H9 (cell line): Measurements from ENCODE around the gene LRMDA. TPM values are rescaled to one million over a fixed set of nuclear protein-coding genes. Genes with fewer than 3 reads are reported as not detected.

Source experiments
- DNase-seq: peaks from one replicate; pipeline ENCODE4 v3.0.0-alpha.2; 2017
- H2AFZ ChIP-seq: one replicate; pipeline ENCODE4 v1.6.1; 2013; ENCODE audit warnings: mild to moderate bottlenecking, low read length, control low read depth, moderate library complexity
- H2AK5ac ChIP-seq: 2 replicates; pipeline ENCODE4 v1.6.1; 2013; ENCODE audit warnings: low read length, control low read depth, mixed read lengths; ENCODE audit not compliant: insufficient read length
- H2BK120ac ChIP-seq: one replicate; pipeline ENCODE4 v1.6.1; 2013; ENCODE audit warnings: low read depth, mild to moderate bottlenecking, low read length, control low read depth, inconsistent platforms; ENCODE audit not compliant: poor library complexity, severe bottlenecking
- H2BK12ac ChIP-seq: 2 replicates; pipeline ENCODE4 v1.6.1; 2013; ENCODE audit warnings: low read length, control low read depth, mixed read lengths, low read depth; ENCODE audit not compliant: insufficient read length
- H2BK15ac ChIP-seq: 2 replicates; pipeline ENCODE4 v1.6.1; 2013; ENCODE audit warnings: low read depth, low read length, control low read depth
- H2BK20ac ChIP-seq: one replicate; pipeline ENCODE4 v1.6.1; 2013; ENCODE audit warnings: low read depth, mild to moderate bottlenecking, low read length, control low read depth, inconsistent platforms; ENCODE audit not compliant: poor library complexity, severe bottlenecking
- H2BK5ac ChIP-seq: 2 replicates; pipeline ENCODE4 v1.6.1; 2013; ENCODE audit warnings: low read length, control low read depth, mixed read lengths; ENCODE audit not compliant: insufficient read length
- H3K14ac ChIP-seq: 2 replicates; pipeline ENCODE4 v1.6.1; 2013; ENCODE audit warnings: low read length, control low read depth; ENCODE audit not compliant: insufficient read depth
- H3K18ac ChIP-seq: 2 replicates; pipeline ENCODE4 v1.6.1; 2013; ENCODE audit warnings: low read depth, mild to moderate bottlenecking, mixed read lengths, low read length, control low read depth; ENCODE audit not compliant: insufficient read length
- H3K23ac ChIP-seq: 2 replicates; pipeline ENCODE4 v1.6.1; 2013; ENCODE audit warnings: low read length, control low read depth, mixed read lengths, low read depth; ENCODE audit not compliant: insufficient read length
- H3K23me2 ChIP-seq: 2 replicates; pipeline ENCODE4 v1.6.1; 2013; ENCODE audit warnings: low read depth, mild to moderate bottlenecking, mixed read lengths, low read length, control low read depth; ENCODE audit not compliant: insufficient read length, poor library complexity, severe bottlenecking
- H3K27ac ChIP-seq: 2 replicates; pipeline ENCODE4 v1.5.1; 2013; ENCODE audit warnings: low read length, control low read depth, mixed read lengths, low read depth; ENCODE audit not compliant: insufficient read length
- H3K27me3 ChIP-seq: 2 replicates; pipeline ENCODE4 v1.6.1; 2013; ENCODE audit warnings: low read length, control low read depth, inconsistent platforms; ENCODE audit not compliant: insufficient read depth
- H3K4ac ChIP-seq: 2 replicates; pipeline ENCODE4 v1.6.1; 2013; ENCODE audit warnings: low read depth, mild to moderate bottlenecking, control low read depth, inconsistent platforms, low read length, moderate library complexity
- H3K4me1 ChIP-seq: 2 replicates; pipeline ENCODE4 v1.6.1; 2013; ENCODE audit warnings: low read length, control low read depth, inconsistent platforms; ENCODE audit not compliant: insufficient read depth
- H3K4me2 ChIP-seq: 2 replicates; pipeline ENCODE4 v1.6.1; 2013; ENCODE audit warnings: low read length, control low read depth, mixed read lengths; ENCODE audit not compliant: insufficient read length, insufficient read depth
- H3K56ac ChIP-seq: 2 replicates; pipeline ENCODE4 v1.6.1; 2013; ENCODE audit warnings: low read depth, mild to moderate bottlenecking, mixed read lengths, low read length, control low read depth; ENCODE audit not compliant: insufficient read length
- H3K79me1 ChIP-seq: 2 replicates; pipeline ENCODE4 v1.6.1; 2013; ENCODE audit warnings: low read depth, mild to moderate bottlenecking, moderate library complexity, low read length, control low read depth, inconsistent platforms; ENCODE audit not compliant: insufficient read depth, poor library complexity, severe bottlenecking
- H3K79me2 ChIP-seq: 2 replicates; pipeline ENCODE4 v1.6.1; 2013; ENCODE audit warnings: low read length, control low read depth, inconsistent platforms; ENCODE audit not compliant: insufficient read depth
- H3K9ac ChIP-seq: 2 replicates; pipeline ENCODE4 v1.6.1; 2013; ENCODE audit warnings: low read length, control low read depth, mixed read lengths; ENCODE audit not compliant: insufficient read length; ENCODE audit errors: extremely low read depth
- H3K9me3 ChIP-seq: one replicate; pipeline ENCODE4 v1.6.1; 2013; ENCODE audit warnings: low read depth, low read length, inconsistent platforms; ENCODE audit not compliant: control insufficient read depth
- H3T11ph ChIP-seq: one replicate; pipeline ENCODE4 v1.6.1; 2013; ENCODE audit warnings: mild to moderate bottlenecking, low read length, control low read depth, inconsistent platforms
- H4K20me1 ChIP-seq: one replicate; pipeline ENCODE4 v1.6.1; 2013; ENCODE audit not compliant: control insufficient read depth, insufficient read length, insufficient read depth
- H4K5ac ChIP-seq: 2 replicates; pipeline ENCODE4 v1.6.1; 2013; ENCODE audit warnings: low read depth, mild to moderate bottlenecking, mixed read lengths, low read length, control low read depth; ENCODE audit not compliant: insufficient read length
- H4K8ac ChIP-seq: replicated peaks from 2 replicates; pipeline ENCODE4 v1.6.1; 2013; ENCODE audit warnings: low read length, control low read depth, mixed read lengths, low read depth; ENCODE audit not compliant: insufficient read length
- H4K91ac ChIP-seq: 2 replicates; pipeline ENCODE4 v1.6.1; 2013; ENCODE audit warnings: low read depth, mild to moderate bottlenecking, moderate library complexity, mixed read lengths, low read length, control low read depth; ENCODE audit not compliant: insufficient read length
- H3K27ac Mint-ChIP-seq, 3 experiments: 2 replicates in 2 of 3; 3 replicates in 1 of 3; pipeline ENCODE4 v1.8.0; 2020 to 2021; ENCODE audit warnings: mixed read lengths in 3 of 3, mild to moderate bottlenecking in 1 of 3, moderate library complexity in 1 of 3
- H3K27me3 Mint-ChIP-seq: 2 replicates; pipeline ENCODE4 v1.8.0; 2021; ENCODE audit warnings: low read depth, mild to moderate bottlenecking, moderate library complexity, mixed read lengths
- H3K36me3 Mint-ChIP-seq, 3 experiments: 2 replicates in 2 of 3; 3 replicates in 1 of 3; pipeline ENCODE4 v1.8.0; 2020 to 2021; ENCODE audit warnings: low read depth in 3 of 3, mixed read lengths in 3 of 3; ENCODE audit not compliant: insufficient read depth in 1 of 3
- H3K4me1 Mint-ChIP-seq, 2 experiments: 2 replicates each; pipeline ENCODE4 v1.8.0; 2020; ENCODE audit warnings: mixed read lengths in 2 of 2
- H3K4me3 Mint-ChIP-seq, 2 experiments: 2 replicates in 1 of 2; 3 replicates in 1 of 2; pipeline ENCODE4 v1.8.0; 2020 to 2021; ENCODE audit warnings: mild to moderate bottlenecking in 2 of 2, mixed read lengths in 2 of 2, moderate library complexity in 1 of 2
- H3K9me3 Mint-ChIP-seq, 2 experiments: 2 replicates in 1 of 2; 3 replicates in 1 of 2; pipeline ENCODE4 v1.8.0; 2020; ENCODE audit warnings: mild to moderate bottlenecking in 2 of 2, mixed read lengths in 2 of 2, moderate library complexity in 1 of 2
- WGBS: extraction: QIAGEN DNeasy Blood & Tissue Kit; methylation state at CpG from one replicate; pipeline ENCODE4 v1.1.7; 2013; ENCODE audit warnings: missing lambda C conversion rate, low lambda C conversion rate, mixed read lengths; ENCODE audit not compliant: insufficient read length; ENCODE audit errors: extremely low coverage; 5-methylcytosine and 5-hydroxymethylcytosine counted together
- total RNA-seq: library from RNA; stranded (reverse); gene quantifications from 2 replicates; pipeline ENCODE4 v1.2.1, GENCODE V29; 2021
- TF ChIP-seq, protein P1 (sequence below): fragments of 200-600 bp; sonication (generic); conservative IDR thresholded peaks from 3 replicates; pipeline ENCODE4 v1.8.0; 2021; ENCODE audit warnings: antibody characterized with exemption, mild to moderate bottlenecking

The LRMDA gene
- total RNA-seq, 1 experiment from 2014 or later, result 1.8 TPM

DNA sequence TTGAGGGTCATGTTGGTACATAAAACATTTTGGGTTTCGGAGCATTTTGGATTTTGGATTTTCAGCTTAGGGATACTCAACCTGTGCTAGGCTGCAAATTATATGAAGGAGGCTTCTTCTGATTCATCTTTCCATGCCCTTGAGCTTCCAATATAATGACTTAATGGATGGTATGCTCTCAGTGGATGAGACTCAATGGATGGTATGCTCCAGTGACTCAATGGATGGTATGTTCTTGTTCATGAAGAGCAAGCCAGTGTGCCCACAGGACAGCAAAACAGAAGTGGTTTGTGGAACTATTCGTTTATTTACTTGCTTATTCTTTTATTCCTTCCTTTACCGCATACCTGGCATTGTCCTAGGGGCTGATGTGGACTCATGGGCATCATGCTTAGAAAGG is 969.6 kb downstream of the LRMDA start:
- no peak overlapping the region for H2AK5ac ChIP-seq
- no peaks in the 10 kb centered on the region for H3K79me1 ChIP-seq
- H4K20me1 ChIP-seq, result no peaks in the 10 kb centered on the region
- no peak overlapping the region for H2BK15ac ChIP-seq
- H4K91ac ChIP-seq, result no peak overlapping the region
- H3K79me2 ChIP-seq, result no peaks in the 10 kb centered on the region
- H2BK5ac ChIP-seq, result no peak overlapping the region
- no peaks in the 10 kb centered on the region for H3K27me3 ChIP-seq
- no peak overlapping the region for H3K27ac ChIP-seq
- peaks cover 14% of the 10 kb centered on the region in 2 experiments for H3K4me1 Mint-ChIP-seq
- H3T11ph ChIP-seq, result no peak overlapping the region
- WGBS, result no CpG with 5 or more reads among the region's 3 CpGs
- H4K5ac ChIP-seq, result no peak overlapping the region
- no peaks in the 10 kb centered on the region for H3K27me3 Mint-ChIP-seq
- H3K27ac Mint-ChIP-seq, result no peak overlapping the region
- H2BK20ac ChIP-seq, result no peak overlapping the region
- H3K56ac ChIP-seq, result no peak overlapping the region
- no peak overlapping the region for H2BK12ac ChIP-seq
- H3K4me1 ChIP-seq, result peaks cover 7% of the 10 kb centered on the region; the same call in 1 of the 2 replicates
- no peak overlapping the region for H3K18ac ChIP-seq
- no peak overlapping the region for H2BK120ac ChIP-seq
- no peak overlapping the region for H3K4me3 Mint-ChIP-seq
- H3K4me2 ChIP-seq, result no peak overlapping the region
- no peak overlapping the region for H3K14ac ChIP-seq
- no peak overlapping the region for H4K8ac ChIP-seq
- no peak overlapping the region for H3K23ac ChIP-seq
- no peak overlapping the region for H3K9ac ChIP-seq
- H3K4ac ChIP-seq, result no peak overlapping the region
- no peak overlapping the region for H2AFZ ChIP-seq
- H3K23me2 ChIP-seq, result no peaks in the 10 kb centered on the region
- H3K36me3 Mint-ChIP-seq, result peaks cover 0 to 13% (median 1%) of the 10 kb centered on the region in 3 experiments; a peak in 4 of 7 replicates
- no peak for DNase-seq
- H3K9me3 Mint-ChIP-seq, result peaks cover 4 to 13% of the 10 kb centered on the region in 2 experiments
- TF ChIP-seq, protein P1, sequence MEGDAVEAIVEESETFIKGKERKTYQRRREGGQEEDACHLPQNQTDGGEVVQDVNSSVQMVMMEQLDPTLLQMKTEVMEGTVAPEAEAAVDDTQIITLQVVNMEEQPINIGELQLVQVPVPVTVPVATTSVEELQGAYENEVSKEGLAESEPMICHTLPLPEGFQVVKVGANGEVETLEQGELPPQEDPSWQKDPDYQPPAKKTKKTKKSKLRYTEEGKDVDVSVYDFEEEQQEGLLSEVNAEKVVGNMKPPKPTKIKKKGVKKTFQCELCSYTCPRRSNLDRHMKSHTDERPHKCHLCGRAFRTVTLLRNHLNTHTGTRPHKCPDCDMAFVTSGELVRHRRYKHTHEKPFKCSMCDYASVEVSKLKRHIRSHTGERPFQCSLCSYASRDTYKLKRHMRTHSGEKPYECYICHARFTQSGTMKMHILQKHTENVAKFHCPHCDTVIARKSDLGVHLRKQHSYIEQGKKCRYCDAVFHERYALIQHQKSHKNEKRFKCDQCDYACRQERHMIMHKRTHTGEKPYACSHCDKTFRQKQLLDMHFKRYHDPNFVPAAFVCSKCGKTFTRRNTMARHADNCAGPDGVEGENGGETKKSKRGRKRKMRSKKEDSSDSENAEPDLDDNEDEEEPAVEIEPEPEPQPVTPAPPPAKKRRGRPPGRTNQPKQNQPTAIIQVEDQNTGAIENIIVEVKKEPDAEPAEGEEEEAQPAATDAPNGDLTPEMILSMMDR, result no peak
- no peaks in the 10 kb centered on the region for H3K9me3 ChIP-seq
